Endothelial cell of umbilical vein (primary cell): ENCODE results near the gene TIMM21. TPM values are rescaled to one million over a fixed set of nuclear protein-coding genes. Genes with fewer than 3 reads are reported as not detected.

Experiments used
- BruUV-seq: library from RNA; stranded (reverse); fragments of 400-500 nt; replicated peaks from 2 replicates; lab custom pipeline; 2021; lab: Mats Ljungman, UMichigan
- CTCF ChIA-PET: fragments of 300-600, 350-600 bp; sonication (Branson Sonifier 250); formaldehyde crosslinking; loops from one replicate; lab custom pipeline; 2021; ENCODE audit warnings: antibody characterized with exemption, inconsistent platforms; lab: Charles Lee
- POLR2A ChIA-PET: fragments of 300-600, 350-600 bp; sonication (Branson Sonifier 250); formaldehyde crosslinking; loops from one replicate; lab custom pipeline; 2021; ENCODE audit warnings: antibody characterized with exemption, inconsistent platforms; lab: Charles Lee
- DNase-seq: peaks from one replicate; pipeline ENCODE4 v3.0.0-alpha.2; 2011; ENCODE audit warnings: low read depth, low spot score
- FAIRE-seq: peaks from 2 replicates; lab custom pipeline; 2011; peaks lifted over from hg19 to GRCh38; lab: Jason Lieb, UNC
- H2AFZ ChIP-seq: 2 replicates; pipeline ENCODE4 v1.6.0; 2012; ENCODE audit warnings: low read depth, low read length, control low read depth, inconsistent platforms
- H3K27ac ChIP-seq: 2 replicates; pipeline ENCODE4 v1.5.1; 2011; ENCODE audit warnings: low read depth, mild to moderate bottlenecking, control low read depth, low read length, moderate library complexity; ENCODE audit not compliant: insufficient read depth
- H3K27me3 ChIP-seq, 2 experiments: 2 replicates each; pipeline versions ENCODE4 v1.6.0 to v1.6.1; 2011; ENCODE audit warnings: low read length in 2 of 2, mixed read lengths in 1 of 2; ENCODE audit not compliant: control insufficient read depth in 2 of 2, insufficient read depth in 2 of 2
- H3K36me3 ChIP-seq, 2 experiments: 2 replicates in 1 of 2; 3 replicates in 1 of 2; pipeline ENCODE4 v1.5.1; 2011; ENCODE audit warnings: low read length in 2 of 2, mild to moderate bottlenecking in 1 of 2, moderate library complexity in 1 of 2; ENCODE audit not compliant: control insufficient read depth in 2 of 2, insufficient read depth in 2 of 2; ENCODE audit errors: extremely low read depth in 1 of 2
- H3K4me1 ChIP-seq: 3 replicates; pipeline ENCODE4 v1.5.1; 2011; ENCODE audit warnings: mild to moderate bottlenecking, low read length; ENCODE audit not compliant: control insufficient read depth, insufficient read depth; ENCODE audit errors: extremely low read depth
- H3K4me2 ChIP-seq: 2 replicates; pipeline ENCODE4 v1.6.1; 2011; ENCODE audit warnings: low read length, control low read depth, mixed read lengths; ENCODE audit not compliant: insufficient read depth
- H3K4me3 ChIP-seq, 3 experiments: fragments of 200-600 bp in 1 of 3; sonication (generic), shearing (Covaris generic) in 1 of 3; replicated peaks in 1 of 3; 2 replicates each; pipeline ENCODE4 v1.5.1; 2011 to 2016; ENCODE audit warnings: control low read depth in 3 of 3, low read length in 3 of 3, mild to moderate bottlenecking in 2 of 3, inconsistent platforms in 1 of 3, low read depth in 1 of 3, moderate library complexity in 1 of 3; ENCODE audit not compliant: insufficient read depth in 1 of 3
- H3K79me2 ChIP-seq: 2 replicates; pipeline ENCODE4 v1.6.0; 2012; ENCODE audit warnings: low read length, inconsistent platforms; ENCODE audit not compliant: control insufficient read depth, insufficient read depth
- H3K9ac ChIP-seq: replicated peaks from 2 replicates; pipeline ENCODE3; 2011; ENCODE audit warnings: low read length, control low read depth; ENCODE audit not compliant: insufficient read depth; ENCODE audit errors: extremely low read depth
- H3K9me1 ChIP-seq: replicated peaks from 3 replicates; pipeline ENCODE4 v1.6.0; 2011; ENCODE audit warnings: mild to moderate bottlenecking, low read length; ENCODE audit not compliant: control insufficient read depth, insufficient read depth; ENCODE audit errors: extremely low read depth
- H3K9me3 ChIP-seq: replicated peaks from 2 replicates; pipeline ENCODE4 v1.5.1; 2012; ENCODE audit warnings: low read length, inconsistent platforms; ENCODE audit not compliant: control insufficient read depth, insufficient read depth
- H4K20me1 ChIP-seq: replicated peaks from 2 replicates; pipeline ENCODE3; 2011; ENCODE audit warnings: mild to moderate bottlenecking, low read length; ENCODE audit not compliant: control insufficient read depth, insufficient read depth; ENCODE audit errors: extremely low read depth
- CTCF ChIP-seq, 2 donors: IDR thresholded peaks; 1 replicate in 1 of 2; 2 replicates in 1 of 2; pipeline ENCODE4 v1.5.1; 2011; ENCODE audit warnings: low read length in 2 of 2, mild to moderate bottlenecking in 2 of 2, moderate library complexity in 2 of 2, control low read depth in 1 of 2, inconsistent platforms in 1 of 2, low read depth in 1 of 2; ENCODE audit not compliant: insufficient read depth in 1 of 2; ENCODE audit errors: extremely low read depth in 1 of 2
- EZH2 ChIP-seq: IDR thresholded peaks from 2 replicates; pipeline ENCODE4 v1.6.1; 2012; ENCODE audit warnings: borderline replicate concordance, low read depth, mild to moderate bottlenecking, moderate library complexity, low read length, inconsistent platforms; ENCODE audit not compliant: severe bottlenecking
- FOS ChIP-seq: IDR thresholded peaks from 2 replicates; pipeline ENCODE4 v1.6.1; 2011; ENCODE audit warnings: mild to moderate bottlenecking, low read length, moderate library complexity, borderline replicate concordance; ENCODE audit not compliant: insufficient read depth
- GATA2 ChIP-seq: IDR thresholded peaks from 2 replicates; pipeline ENCODE4 v1.7.0; 2011; ENCODE audit warnings: low read depth, mild to moderate bottlenecking, moderate library complexity, mixed read lengths, low read length; ENCODE audit not compliant: insufficient read length, insufficient read depth
- JUN ChIP-seq: IDR thresholded peaks from 2 replicates; pipeline ENCODE4 v1.6.1; 2011; ENCODE audit warnings: borderline replicate concordance, low read depth; ENCODE audit not compliant: insufficient read length, insufficient read depth
- MYC ChIP-seq: IDR thresholded peaks from one replicate; pipeline ENCODE4 v1.6.1; 2011; ENCODE audit warnings: mild to moderate bottlenecking, low read depth, low read length
- POLR2AphosphoS5 ChIP-seq: IDR thresholded peaks from 2 replicates; pipeline ENCODE4 v1.6.1; 2012; ENCODE audit warnings: low read depth, mild to moderate bottlenecking, control low read depth, low read length, moderate library complexity; ENCODE audit not compliant: insufficient read depth
- dilution Hi-C: fragments of 300-500 bp; cut with MboI; formaldehyde crosslinking; loops from one replicate; pipeline ENCODE4 v1.15.0; 2019; ENCODE audit warnings: low sequenced_read_pairs; ENCODE audit not compliant: extremely low pct_ligation_motif_present
- intact Hi-C: fragments of 100-400 bp; cut with micrococcal nuclease; formaldehyde crosslinking; loops from one replicate; pipeline ENCODE4 v1.10.0; 2022
- polyA plus RNA-seq, 4 experiments: library from polyadenylated mRNA; depleted of rRNA in 3 of 4; stranded (reverse) in 3 of 4; unstranded in 1 of 4; fragments of >200 nt; gene quantifications; 2 replicates each; pipeline versions ENCODE4 v1.2.1 to v1.2.3, GENCODE V29; 2011 to 2012; ENCODE audit warnings: missing spikeins in 1 of 4
- total RNA-seq: library from RNA; stranded (reverse); gene quantifications from 2 replicates; pipeline ENCODE4 v1.2.3, GENCODE V29; 2021
- TF ChIP-seq, protein P1 (sequence below): IDR thresholded peaks from 2 replicates; pipeline ENCODE4 v1.6.1; 2011; ENCODE audit not compliant: insufficient read depth, insufficient read length

TIMM21 gene
- total and polyA plus RNA-seq, 2 donors (not counting 3 experiments of a cell fraction or from before 2014, with no cell fraction given), result 22.9 to 38.9 TPM

DNA sequence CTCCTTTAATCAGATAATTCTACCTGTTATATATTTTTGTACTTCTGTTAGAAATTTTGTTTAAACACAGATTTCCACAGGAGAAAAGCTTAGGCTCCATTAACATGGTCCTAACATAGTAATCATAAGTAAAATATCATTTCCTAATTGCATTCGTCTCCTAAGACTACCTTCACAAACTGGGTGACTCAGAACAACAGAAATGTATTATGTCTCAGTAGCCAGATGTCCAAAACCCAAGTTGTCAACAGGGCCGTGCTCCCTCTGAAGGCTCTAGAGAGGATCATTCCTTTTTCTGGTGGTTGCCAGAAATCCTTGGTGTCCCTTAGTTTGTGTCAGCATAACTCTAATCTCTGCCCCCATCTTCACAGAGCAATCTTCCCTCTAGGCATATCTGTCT, 6.1 kb upstream of the TIMM21 start:
- DNase-seq (no peak), FAIRE-seq (no peak)
- Histone ChIP-seq H3K9ac (no peak overlapping the region), H3K79me2 (no peaks in the 10 kb centered on the region), H3K4me2 (no peak overlapping the region), H3K9me3 (no peaks in the 10 kb centered on the region), H3K27me3 (no peaks in the 10 kb centered on the region), H3K9me1 (no peaks in the 10 kb centered on the region), H2AFZ (no peak overlapping the region), H3K4me1 (no peaks in the 10 kb centered on the region), H3K4me3 (no peak overlapping the region), H4K20me1 (no peaks in the 10 kb centered on the region), H3K36me3 (no peaks in the 10 kb centered on the region), H3K27ac (no peak overlapping the region)
- no TSS peak for BruUV-seq
- TF ChIP-seq, protein P1, sequence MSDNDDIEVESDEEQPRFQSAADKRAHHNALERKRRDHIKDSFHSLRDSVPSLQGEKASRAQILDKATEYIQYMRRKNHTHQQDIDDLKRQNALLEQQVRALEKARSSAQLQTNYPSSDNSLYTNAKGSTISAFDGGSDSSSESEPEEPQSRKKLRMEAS, result no peak
- no peak for TF ChIP-seq FOS
- no peak for TF ChIP-seq JUN
- TF ChIP-seq CTCF (IDR thresholded peaks at IDR 0.05; ENCODE audit: extremely low read depth in 1 of 2, insufficient read depth in 1 of 2, low read depth in 1 of 2, low read length in 2 of 2), result no peak
- TF ChIP-seq MYC, result no peak
- no peak for TF ChIP-seq GATA2
- no peak for TF ChIP-seq EZH2
- TF ChIP-seq POLR2AphosphoS5, result no peak
- intact Hi-C loops, result no loop called here
- POLR2A ChIA-PET, result no interaction called here
- dilution Hi-C loops, result no loop called here
- CTCF ChIA-PET, result no interaction called here
